HG02870 (cell line): ENCODE results near the gene POLE.

Source experiments
- ATAC-seq: cut with Tn5 transposase; IDR thresholded peaks from one replicate; pipeline ENCODE4 v1.9.1; 2021; ENCODE audit warnings: mild to moderate bottlenecking, moderate library complexity; ENCODE audit not compliant: unreplicated experiment

Gene POLE

DNA sequence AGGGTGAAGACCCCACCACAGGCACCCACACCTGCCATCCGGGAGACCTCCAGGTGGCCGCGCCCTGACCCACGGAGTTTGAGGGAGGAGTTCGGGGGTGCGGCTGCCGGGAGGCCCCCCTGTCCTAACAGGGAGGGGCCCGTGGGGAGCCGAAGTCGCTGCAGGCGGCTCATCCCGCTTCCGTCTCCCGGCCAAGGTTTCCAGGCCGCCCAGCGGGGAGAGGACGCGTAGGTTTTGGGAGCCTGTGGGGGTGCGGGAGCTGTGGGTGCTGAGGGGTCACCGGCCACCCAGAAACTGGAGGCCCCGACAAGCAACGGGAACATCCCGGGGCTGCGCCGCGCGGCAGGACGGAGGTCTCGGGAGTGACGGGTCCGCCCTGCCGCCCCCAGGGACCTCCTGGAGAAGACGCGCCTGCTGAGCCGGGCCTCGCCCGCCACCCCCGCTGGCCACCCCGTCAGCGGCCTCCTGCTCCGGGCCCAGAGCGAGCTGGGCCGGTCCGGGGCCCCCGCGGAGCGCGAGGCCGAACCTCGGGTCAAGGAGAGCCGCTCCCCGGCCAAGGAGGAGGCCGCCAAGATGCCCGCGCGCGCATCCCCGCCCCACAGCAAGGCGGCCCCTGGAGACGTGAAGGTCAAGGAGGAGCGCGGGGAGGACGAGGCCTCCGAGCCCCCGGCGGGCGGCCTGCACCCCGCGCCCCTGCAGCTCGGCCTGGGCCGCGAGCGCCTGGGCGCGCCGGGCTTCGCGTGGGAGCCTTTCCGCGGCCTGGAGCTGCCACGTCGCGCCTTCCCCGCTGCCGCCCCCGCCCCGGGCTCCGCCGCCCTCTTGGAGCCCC, 104.3 kb downstream of the POLE start:
- ATAC-seq: no peak

- no peak for ATAC-seq
These were observed 105.1 kb downstream of the POLE start for GRCh38 chr12:132582058-132582420.

DNA sequence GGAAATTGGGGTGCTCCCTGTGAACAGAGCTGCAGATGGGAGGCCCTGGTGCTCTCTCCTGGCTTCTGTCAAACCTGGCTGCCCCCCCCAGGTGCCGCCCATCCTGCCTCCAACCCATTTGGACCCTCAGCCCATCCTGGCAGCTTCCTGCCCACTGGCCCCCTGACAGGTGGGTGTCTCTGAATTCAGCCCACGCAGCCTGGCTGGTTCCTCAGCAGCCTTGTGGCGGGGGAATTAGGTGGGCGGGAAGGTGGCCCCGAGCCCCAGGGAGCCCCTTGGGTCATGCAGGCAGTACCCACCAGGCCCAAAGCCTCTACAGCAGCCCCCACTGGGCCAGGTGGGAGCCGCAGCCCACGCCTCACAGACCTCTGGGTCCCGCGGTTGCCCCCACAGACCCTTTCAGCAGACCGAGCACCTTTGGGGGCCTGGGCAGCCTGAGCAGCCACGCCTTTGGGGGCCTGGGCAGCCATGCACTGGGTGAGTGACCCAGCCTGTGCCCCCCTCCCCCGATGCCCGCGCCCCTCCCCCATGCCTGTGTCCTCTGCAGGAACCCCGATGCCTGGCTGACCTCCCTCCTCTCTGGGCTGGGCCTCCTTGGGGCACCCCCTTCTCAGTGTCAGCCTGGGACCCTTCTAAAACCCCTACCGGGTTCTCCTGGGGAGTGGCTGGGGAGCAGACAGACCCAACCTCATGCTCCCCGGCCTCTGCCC, 105.6 kb downstream of the POLE start:
- ATAC-seq: no peak

DNA sequence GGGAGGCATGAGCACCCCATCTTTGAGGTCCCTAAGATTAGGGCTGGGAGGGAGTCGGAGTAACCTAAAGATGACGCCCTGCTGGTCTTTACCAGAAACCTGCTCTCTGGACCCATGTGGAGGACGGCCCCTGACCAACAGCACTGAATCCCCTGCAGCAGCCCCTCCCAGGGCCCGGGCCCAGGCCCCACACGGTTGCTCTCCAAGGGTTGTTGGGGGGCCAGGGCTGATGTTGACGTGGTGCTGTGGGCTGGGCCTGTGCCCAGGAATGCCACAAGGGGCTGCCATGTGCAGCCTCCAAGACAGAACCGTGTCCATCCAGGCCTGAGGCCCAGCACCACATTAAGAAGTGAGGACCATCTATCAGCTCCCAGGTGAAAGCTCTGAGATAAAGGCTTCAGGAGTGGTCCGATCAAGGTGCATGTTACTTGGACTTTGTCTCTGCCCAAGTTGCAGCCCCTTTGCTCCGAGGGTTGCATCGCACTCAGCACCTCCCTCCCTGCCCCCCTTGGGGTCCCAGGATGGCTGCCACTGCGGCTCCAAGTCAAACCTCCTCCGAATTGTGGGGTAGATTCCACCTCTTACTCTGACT, 106.3 kb downstream of the POLE start:
- no peak for ATAC-seq

DNA sequence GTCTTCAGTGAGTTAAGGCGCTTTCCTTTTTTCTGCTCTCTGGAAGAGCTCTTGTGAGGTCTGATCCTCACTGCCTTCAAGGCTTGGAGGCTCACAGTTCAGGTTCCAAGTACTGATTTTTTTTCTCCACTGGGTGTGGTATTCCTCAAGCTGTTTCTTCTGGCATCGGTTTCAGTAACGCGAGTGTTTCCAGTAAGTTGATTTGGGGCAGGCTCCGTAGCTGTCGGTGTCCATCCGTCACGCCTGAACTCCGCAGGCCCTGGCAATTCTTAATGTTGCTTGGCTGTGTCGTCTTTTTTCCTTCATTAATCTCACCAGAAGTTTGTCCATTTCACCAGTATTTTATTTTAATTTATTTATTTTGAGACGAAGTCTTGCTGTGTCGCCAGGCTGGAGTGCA, 107.4 kb downstream of the POLE start:
- ATAC-seq: no peak

GRCh38 chr12:132578826-132579225, 108.3 kb downstream of the POLE start:
- no peak for ATAC-seq

- no peak for ATAC-seq
These were observed 109.0 kb downstream of the POLE start for GRCh38 chr12:132578118-132578517.

- ATAC-seq: no peak
These were observed 109.8 kb downstream of the POLE start for GRCh38 chr12:132577191-132577920.

- no peak for ATAC-seq
These were observed 110.4 kb downstream of the POLE start for GRCh38 chr12:132576701-132577100.

DNA sequence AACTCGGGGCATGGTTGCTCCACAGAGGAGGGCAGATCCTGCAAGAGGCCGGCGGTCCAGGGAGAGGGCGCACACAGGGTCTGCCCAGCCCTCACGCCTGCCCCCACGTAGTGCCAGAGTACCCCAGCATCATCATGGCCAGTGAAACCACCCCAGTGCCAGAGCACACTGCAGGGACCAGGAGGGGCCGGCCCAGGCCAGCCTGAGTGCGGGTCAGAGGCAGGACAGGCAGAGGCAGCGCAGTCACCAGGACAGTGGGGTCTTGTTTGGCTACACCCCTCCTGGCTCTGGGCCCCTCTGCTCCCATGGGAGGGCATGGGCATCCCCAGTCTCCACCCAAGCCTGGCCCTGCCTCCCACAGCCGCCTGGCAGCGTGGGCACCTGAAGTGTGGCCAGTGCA, 111.5 kb downstream of the POLE start:
- ATAC-seq: no peak

DNA sequence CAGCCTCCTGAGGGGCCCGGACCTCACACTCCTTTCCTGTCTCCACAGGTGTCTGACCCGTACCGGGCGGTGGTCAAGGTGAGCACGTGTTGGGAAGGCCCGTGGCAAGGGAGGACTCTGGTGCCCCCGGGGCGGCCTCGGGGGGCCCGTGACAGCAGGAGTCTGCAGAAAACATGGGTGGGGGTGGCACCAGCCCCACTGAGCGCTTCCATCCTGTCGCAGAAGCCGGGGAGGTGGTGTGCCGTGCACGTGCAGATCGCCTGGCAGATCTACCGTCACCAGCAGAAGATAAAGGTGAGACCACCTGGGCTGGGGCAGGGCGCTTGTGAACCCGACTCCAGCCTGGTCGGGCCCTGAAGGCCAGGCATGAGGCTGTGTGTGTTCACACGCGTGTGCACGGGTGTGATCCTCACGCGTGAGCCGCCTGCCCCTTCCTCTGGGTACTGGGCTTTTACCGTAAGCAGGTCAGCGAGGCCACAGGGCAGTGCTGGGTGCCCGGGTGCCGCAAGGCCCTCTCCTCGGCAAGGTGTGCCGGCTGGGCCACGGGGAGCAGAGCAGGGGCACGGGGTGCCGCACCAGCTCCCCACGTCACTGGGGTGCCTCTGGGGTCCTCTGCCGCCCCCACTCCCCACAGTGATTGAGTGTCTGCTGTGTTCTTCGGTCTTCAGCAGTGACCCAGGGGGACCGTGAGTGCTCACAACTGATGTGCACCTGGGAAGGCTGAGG, 112.7 kb downstream of the POLE start:
- ATAC-seq: no peak
